A549 (cell line): ENCODE results near the gene SNTB2. TPM values are rescaled to one million over a fixed set of nuclear protein-coding genes. Genes with fewer than 3 reads are reported as not detected.

Experiments
- ATAC-seq, 2 experiments: fragments of 200-7000 bp in 1 of 2; fragments of >200 bp in 1 of 2; cut with Nextera tagmentation in 1 of 2; cut with Tn5 transposase in 1 of 2; 3 replicates each; pipeline versions ENCODE4 v1.8.0 to v1.9.1; 2018 to 2020; ENCODE audit warnings: mild to moderate bottlenecking in 1 of 2, moderate library complexity in 1 of 2
- CTCF ChIA-PET: fragments of 300-600 bp; sonication (Branson Sonifier 250); formaldehyde crosslinking; extraction: SDS; loops from one replicate; lab custom pipeline; 2021; ENCODE audit warnings: antibody characterized with exemption, inconsistent platforms; lab: Yijun Ruan, JAX
- POLR2A ChIA-PET: fragments of 350-600 bp; formaldehyde crosslinking; extraction: SDS; loops from one replicate; lab custom pipeline; 2021; ENCODE audit warnings: antibody characterized with exemption, inconsistent platforms; lab: Yijun Ruan, JAX
- DNase-seq, 2 experiments: peaks; one replicate each; pipeline versions ENCODE4 v3.0.0 to v3.0.0-alpha.2; 2011 to 2016; ENCODE audit warnings: low read depth in 1 of 2, low spot score in 1 of 2
- FAIRE-seq: peaks from 2 replicates; lab custom pipeline; 2011; peaks lifted over from hg19 to GRCh38; lab: Jason Lieb, UNC
- H3K27ac ChIP-seq, 2 experiments: fragments of >200 bp; sonication (Bioruptor Twin); formaldehyde crosslinking; 3 replicates each; pipeline ENCODE4 v1.5.1; 2016 to 2017
- H3K4me1 ChIP-seq: fragments of >200 bp; sonication (Bioruptor Twin); formaldehyde crosslinking; 3 replicates; pipeline ENCODE4 v1.6.1; 2016
- H3K4me2 ChIP-seq: fragments of >200 bp; sonication (Bioruptor Twin); formaldehyde crosslinking; 3 replicates; pipeline ENCODE4 v1.6.1; 2016
- H3K4me3 ChIP-seq: fragments of >200 bp; sonication (Bioruptor Twin); formaldehyde crosslinking; 3 replicates; pipeline ENCODE4 v1.5.1; 2016
- H3K9me3 ChIP-seq: fragments of >200 bp; sonication (Bioruptor Twin); formaldehyde crosslinking; 3 replicates; pipeline ENCODE4 v1.6.1; 2016
- CEBPB ChIP-seq, 2 experiments: fragments of >200 bp in 1 of 2; sonication (Bioruptor Twin) in 1 of 2; formaldehyde crosslinking in 1 of 2; IDR thresholded peaks; 2 replicates each; pipeline ENCODE4 v1.6.1; 2012 to 2016
- CHD2 ChIP-seq: fragments of 150-350 bp; IDR thresholded peaks from 2 replicates; pipeline ENCODE4 v1.6.1; 2014; ENCODE audit warnings: low read length; ENCODE audit not compliant: partially characterized antibody
- EHMT2 ChIP-seq: fragments of 200-600 bp; sonication (generic); IDR thresholded peaks from 2 replicates; pipeline ENCODE4 v1.6.1; 2016; ENCODE audit warnings: antibody characterized with exemption, low read depth, mild to moderate bottlenecking, moderate library complexity
- EP300 ChIP-seq, 2 experiments: fragments of >200 bp; sonication (Bioruptor Twin); formaldehyde crosslinking; IDR thresholded peaks; 2 replicates in 1 of 2; 3 replicates in 1 of 2; pipeline ENCODE4 v1.6.1; 2016 to 2017
- ESRRA ChIP-seq: fragments of 150-350 bp; IDR thresholded peaks from 2 replicates; pipeline ENCODE4 v1.6.1; 2014; ENCODE audit warnings: mild to moderate bottlenecking, low read length, borderline replicate concordance
- FOSB ChIP-seq: fragments of 250-450 bp; sonication (Bioruptor Pico); IDR thresholded peaks from 2 replicates; pipeline ENCODE4 v1.5.0; 2020; ENCODE audit warnings: mild to moderate bottlenecking, moderate library complexity
- FOXS1 ChIP-seq: fragments of 250-450 bp; sonication (Bioruptor Pico); IDR thresholded peaks from 2 replicates; pipeline ENCODE4 v1.5.0; 2020; ENCODE audit warnings: mild to moderate bottlenecking, moderate library complexity
- JUNB ChIP-seq: fragments of >200 bp; sonication (Bioruptor Twin); formaldehyde crosslinking; IDR thresholded peaks from 2 replicates; pipeline ENCODE4 v1.6.1; 2016
- MAFK ChIP-seq: fragments of 450-650 bp; IDR thresholded peaks from 2 replicates; pipeline ENCODE4 v1.6.1; 2014; ENCODE audit not compliant: partially characterized antibody
- MAZ ChIP-seq: fragments of 150-350 bp; IDR thresholded peaks from 2 replicates; pipeline ENCODE4 v1.6.1; 2014; ENCODE audit warnings: antibody characterized with exemption, low read depth, low read length, borderline replicate concordance
- MYC ChIP-seq: IDR thresholded peaks from 2 replicates; pipeline ENCODE4 v1.6.1; 2012; ENCODE audit warnings: mild to moderate bottlenecking, inconsistent platforms, low read length, improper control_type of control experiment, borderline replicate concordance
- NPAS2 ChIP-seq: fragments of 250-450 bp; sonication (Bioruptor Pico); IDR thresholded peaks from 2 replicates; pipeline ENCODE4 v1.8.0; 2022; ENCODE audit warnings: mild to moderate bottlenecking, moderate library complexity, borderline replicate concordance
- PHF8 ChIP-seq: fragments of 200-600 bp; sonication (generic); IDR thresholded peaks from 2 replicates; pipeline ENCODE4 v1.6.1; 2016; ENCODE audit warnings: low read depth, mild to moderate bottlenecking, antibody characterized with exemption, moderate library complexity, borderline replicate concordance
- RFX5 ChIP-seq: fragments of 450-650 bp; IDR thresholded peaks from 2 replicates; pipeline ENCODE4 v1.7.1; 2014; ENCODE audit warnings: antibody characterized with exemption, mild to moderate bottlenecking, moderate library complexity
- RNF2 ChIP-seq: fragments of 200-600 bp; sonication (generic); IDR thresholded peaks from 2 replicates; pipeline ENCODE4 v1.6.1; 2016; ENCODE audit warnings: low read depth, mild to moderate bottlenecking, antibody characterized with exemption, moderate library complexity, borderline replicate concordance
- SMC3 ChIP-seq: fragments of >200 bp; sonication (Bioruptor Twin); formaldehyde crosslinking; IDR thresholded peaks from 3 replicates; pipeline ENCODE4 v1.6.1; 2018; ENCODE audit warnings: inconsistent platforms
- TFCP2L1 ChIP-seq: fragments of 250-450 bp; sonication (Bioruptor Pico); IDR thresholded peaks from 2 replicates; pipeline ENCODE4 v1.5.0; 2021; ENCODE audit warnings: mild to moderate bottlenecking
- TP53 ChIP-seq: fragments of 250-450 bp; sonication (Bioruptor Pico); IDR thresholded peaks from 2 replicates; pipeline ENCODE4 v1.5.0; 2021; ENCODE audit warnings: mild to moderate bottlenecking, moderate library complexity
- ZNF302 ChIP-seq: fragments of 250-450 bp; sonication (Bioruptor Pico); IDR thresholded peaks from 2 replicates; pipeline ENCODE4 v1.9.0; 2021; ENCODE audit warnings: inconsistent platforms, mild to moderate bottlenecking, moderate library complexity
- ZSCAN20 ChIP-seq: fragments of 250-450 bp; sonication (Bioruptor Pico); IDR thresholded peaks from 2 replicates; pipeline ENCODE4 v1.8.0; 2022; ENCODE audit warnings: mild to moderate bottlenecking, moderate library complexity
- WGBS: methylation state at CpG from one replicate; pipeline ENCODE4 v1.1.6; 2017; ENCODE audit errors: missing lambda C conversion rate; 5-methylcytosine and 5-hydroxymethylcytosine counted together
- polyA plus RNA-seq, 4 experiments: library from polyadenylated mRNA; depleted of rRNA in 3 of 4; stranded (reverse); fragments of >200 nt; fragmentation: RNase III in 1 of 4; extraction: RNeasy Plus Mini Kit Qiagen cat#74134 plus additional on column Dnase treatment in 1 of 4; gene quantifications; 2 replicates in 3 of 4; 3 replicates in 1 of 4; pipeline ENCODE4 v1.2.3, GENCODE V29; 2011 to 2017
- TF ChIP-seq, protein P1 (sequence below): fragments of 200-600 bp; sonication (generic); IDR thresholded peaks from 2 replicates; pipeline ENCODE4 v1.6.1; 2016; ENCODE audit warnings: antibody characterized with exemption, mild to moderate bottlenecking, moderate library complexity
- TF ChIP-seq, protein P2 (sequence below): IDR thresholded peaks from 2 replicates; pipeline ENCODE4 v1.6.1; 2012; ENCODE audit warnings: low read depth, borderline replicate concordance
- TF ChIP-seq, protein P3 (sequence below): fragments of >200 bp; sonication (Bioruptor Twin); formaldehyde crosslinking; IDR thresholded peaks from 3 replicates; pipeline ENCODE4 v1.5.1; 2016
- TF ChIP-seq, protein P4 (sequence below): fragments of 250-450 bp; sonication (Bioruptor Pico); IDR thresholded peaks from 2 replicates; pipeline ENCODE4 v1.5.0; 2021; ENCODE audit warnings: mild to moderate bottlenecking, moderate library complexity, borderline replicate concordance

The SNTB2 gene
- polyA plus RNA-seq, 2 of the 4 experiments (the other 2 are of a cell fraction), result 7.8 to 20.8 TPM

DNA sequence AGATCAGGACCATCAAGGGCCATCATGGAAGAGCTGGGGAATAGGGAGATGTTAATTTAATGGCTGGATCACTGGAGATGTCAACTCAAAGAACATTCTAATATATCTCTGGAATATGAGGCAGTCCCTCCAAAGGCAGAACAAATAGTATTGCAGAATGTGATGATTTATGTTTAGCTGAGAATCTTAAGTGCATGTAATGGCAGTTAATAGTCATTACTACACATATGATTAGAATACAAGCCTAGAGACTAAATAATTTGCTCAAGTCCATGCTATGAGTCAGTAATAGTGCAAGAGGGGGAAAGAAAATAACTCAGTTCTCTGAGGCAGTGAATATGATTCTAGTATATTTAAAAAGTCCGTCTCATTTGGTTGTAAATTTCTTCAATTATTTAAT lies 32.3 kb downstream of the SNTB2 start:
- H3K4me3 ChIP-seq, result no peak overlapping the region
- TF ChIP-seq NPAS2, result no peak
- no peak for TF ChIP-seq TFCP2L1
- no peak for TF ChIP-seq FOSB
- ATAC-seq, result no peak
- no peak for DNase-seq
- peaks cover 67% of the 10 kb centered on the region for H3K4me1 ChIP-seq
- ChIA-PET POLR2A (no interaction called here), CTCF (interaction anchor here (1.5 kb wide), 1 partner anchor 68 kb away, joined by 4 read pairs; no protein-coding TSS in a partner anchor)
- no peaks in the 10 kb centered on the region for H3K9me3 ChIP-seq
- 95% methylated on average over 1 of the region's 1 CpG for WGBS
- H3K27ac ChIP-seq, result peak overlapping the region; percentile 21 to 83; a peak in 4 of 6 replicates
- no peak for FAIRE-seq
- H3K4me2 ChIP-seq, result peak overlapping the region; percentile 63; the same call in 2 of the 3 replicates

DNA sequence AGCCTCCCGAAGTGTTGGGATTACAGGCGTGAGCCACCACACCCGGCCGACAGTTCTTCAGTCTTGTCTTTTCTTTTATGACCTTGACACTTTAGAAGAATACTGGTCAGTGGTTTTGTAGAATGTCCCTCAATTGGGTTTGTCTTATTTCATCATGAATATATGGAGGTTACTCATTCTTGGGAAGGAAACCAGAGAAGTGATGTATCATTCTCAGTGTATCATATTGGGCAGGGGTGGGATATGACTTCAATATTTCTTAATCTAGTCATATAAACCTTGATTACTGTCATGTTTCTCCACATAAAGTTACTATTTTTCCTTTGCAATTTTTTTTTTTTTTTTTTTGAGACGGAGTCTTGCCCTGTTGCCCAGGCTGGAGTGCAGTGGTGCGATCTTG lies 36.9 kb downstream of the SNTB2 start:
- no peak overlapping the region for H3K4me2 ChIP-seq
- CTCF ChIA-PET, result no interaction called here
- DNase-seq (no peak), ATAC-seq (no peak)
- 94% methylated on average over 6 of the region's 6 CpGs for whole genome bisulfite sequencing
- no peak for TF ChIP-seq ESRRA
- TF ChIP-seq, protein P1, sequence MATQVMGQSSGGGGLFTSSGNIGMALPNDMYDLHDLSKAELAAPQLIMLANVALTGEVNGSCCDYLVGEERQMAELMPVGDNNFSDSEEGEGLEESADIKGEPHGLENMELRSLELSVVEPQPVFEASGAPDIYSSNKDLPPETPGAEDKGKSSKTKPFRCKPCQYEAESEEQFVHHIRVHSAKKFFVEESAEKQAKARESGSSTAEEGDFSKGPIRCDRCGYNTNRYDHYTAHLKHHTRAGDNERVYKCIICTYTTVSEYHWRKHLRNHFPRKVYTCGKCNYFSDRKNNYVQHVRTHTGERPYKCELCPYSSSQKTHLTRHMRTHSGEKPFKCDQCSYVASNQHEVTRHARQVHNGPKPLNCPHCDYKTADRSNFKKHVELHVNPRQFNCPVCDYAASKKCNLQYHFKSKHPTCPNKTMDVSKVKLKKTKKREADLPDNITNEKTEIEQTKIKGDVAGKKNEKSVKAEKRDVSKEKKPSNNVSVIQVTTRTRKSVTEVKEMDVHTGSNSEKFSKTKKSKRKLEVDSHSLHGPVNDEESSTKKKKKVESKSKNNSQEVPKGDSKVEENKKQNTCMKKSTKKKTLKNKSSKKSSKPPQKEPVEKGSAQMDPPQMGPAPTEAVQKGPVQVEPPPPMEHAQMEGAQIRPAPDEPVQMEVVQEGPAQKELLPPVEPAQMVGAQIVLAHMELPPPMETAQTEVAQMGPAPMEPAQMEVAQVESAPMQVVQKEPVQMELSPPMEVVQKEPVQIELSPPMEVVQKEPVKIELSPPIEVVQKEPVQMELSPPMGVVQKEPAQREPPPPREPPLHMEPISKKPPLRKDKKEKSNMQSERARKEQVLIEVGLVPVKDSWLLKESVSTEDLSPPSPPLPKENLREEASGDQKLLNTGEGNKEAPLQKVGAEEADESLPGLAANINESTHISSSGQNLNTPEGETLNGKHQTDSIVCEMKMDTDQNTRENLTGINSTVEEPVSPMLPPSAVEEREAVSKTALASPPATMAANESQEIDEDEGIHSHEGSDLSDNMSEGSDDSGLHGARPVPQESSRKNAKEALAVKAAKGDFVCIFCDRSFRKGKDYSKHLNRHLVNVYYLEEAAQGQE, result no peak
- TF ChIP-seq MAFK, result no peak
- TF ChIP-seq RFX5, result no peak
- TF ChIP-seq, protein P2, sequence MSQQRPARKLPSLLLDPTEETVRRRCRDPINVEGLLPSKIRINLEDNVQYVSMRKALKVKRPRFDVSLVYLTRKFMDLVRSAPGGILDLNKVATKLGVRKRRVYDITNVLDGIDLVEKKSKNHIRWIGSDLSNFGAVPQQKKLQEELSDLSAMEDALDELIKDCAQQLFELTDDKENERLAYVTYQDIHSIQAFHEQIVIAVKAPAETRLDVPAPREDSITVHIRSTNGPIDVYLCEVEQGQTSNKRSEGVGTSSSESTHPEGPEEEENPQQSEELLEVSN, result no peak
- TF ChIP-seq EHMT2, result no peak
- TF ChIP-seq, protein P3, sequence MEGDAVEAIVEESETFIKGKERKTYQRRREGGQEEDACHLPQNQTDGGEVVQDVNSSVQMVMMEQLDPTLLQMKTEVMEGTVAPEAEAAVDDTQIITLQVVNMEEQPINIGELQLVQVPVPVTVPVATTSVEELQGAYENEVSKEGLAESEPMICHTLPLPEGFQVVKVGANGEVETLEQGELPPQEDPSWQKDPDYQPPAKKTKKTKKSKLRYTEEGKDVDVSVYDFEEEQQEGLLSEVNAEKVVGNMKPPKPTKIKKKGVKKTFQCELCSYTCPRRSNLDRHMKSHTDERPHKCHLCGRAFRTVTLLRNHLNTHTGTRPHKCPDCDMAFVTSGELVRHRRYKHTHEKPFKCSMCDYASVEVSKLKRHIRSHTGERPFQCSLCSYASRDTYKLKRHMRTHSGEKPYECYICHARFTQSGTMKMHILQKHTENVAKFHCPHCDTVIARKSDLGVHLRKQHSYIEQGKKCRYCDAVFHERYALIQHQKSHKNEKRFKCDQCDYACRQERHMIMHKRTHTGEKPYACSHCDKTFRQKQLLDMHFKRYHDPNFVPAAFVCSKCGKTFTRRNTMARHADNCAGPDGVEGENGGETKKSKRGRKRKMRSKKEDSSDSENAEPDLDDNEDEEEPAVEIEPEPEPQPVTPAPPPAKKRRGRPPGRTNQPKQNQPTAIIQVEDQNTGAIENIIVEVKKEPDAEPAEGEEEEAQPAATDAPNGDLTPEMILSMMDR, result no peak
- no peak for TF ChIP-seq RNF2
- TF ChIP-seq, all 56 proteins: peak for 0
- Histone ChIP-seq H3K4me3 (no peak overlapping the region), H3K9me3 (no peaks in the 10 kb centered on the region), H3K4me1 (peaks cover 30% of the 10 kb centered on the region), H3K27ac (no peak overlapping the region)
- no peak for FAIRE-seq
- POLR2A ChIA-PET, result no interaction called here

DNA sequence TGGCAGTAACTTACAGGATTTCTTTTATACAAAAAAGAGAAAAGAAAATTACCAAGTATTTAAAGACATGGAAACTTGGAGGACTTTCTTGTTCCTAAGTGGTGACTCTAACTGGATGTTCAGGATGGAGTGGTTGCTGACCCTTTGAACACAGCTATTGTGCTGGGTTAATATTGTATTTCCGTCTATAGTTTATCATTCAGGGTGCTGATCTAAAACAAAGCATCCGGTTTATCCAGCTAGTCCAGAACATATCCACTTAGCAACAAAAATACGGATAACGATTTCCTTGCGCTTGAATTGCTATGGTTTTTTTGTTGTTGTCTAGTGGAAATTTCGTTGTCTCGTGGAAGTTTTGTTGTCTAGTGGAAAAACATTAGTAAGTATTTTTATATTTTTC lies 38.2 kb downstream of the SNTB2 start:
- H3K9me3 ChIP-seq, result no peaks in the 10 kb centered on the region
- no peak overlapping the region for H3K4me3 ChIP-seq
- 93% methylated on average over 7 of the region's 7 CpGs for WGBS
- POLR2A ChIA-PET, result no interaction called here
- no peak for ATAC-seq
- no peak overlapping the region for H3K27ac ChIP-seq
- no peak overlapping the region for H3K4me2 ChIP-seq
- no peak for DNase-seq
- no peak for TF ChIP-seq PHF8
- no peak for TF ChIP-seq FOSB
- TF ChIP-seq MAZ, result no peak
- TF ChIP-seq CEBPB (IDR thresholded peaks at IDR 0.05), result no peak
- no peak for TF ChIP-seq JUNB
- no peak for TF ChIP-seq CHD2
- no peak for TF ChIP-seq ZSCAN20 (CRISPR knock-in tag)
- TF ChIP-seq TP53 (CRISPR knock-in tag), result no peak
- no peak for TF ChIP-seq MYC
- TF ChIP-seq MAFK, result no peak
- TF ChIP-seq FOXS1, result no peak
- no peak for TF ChIP-seq RNF2
- TF ChIP-seq ZNF302 (CRISPR knock-in tag), result no peak
- no peak for TF ChIP-seq ESRRA
- TF ChIP-seq EP300 (IDR thresholded peaks at IDR 0.05), result no peak
- TF ChIP-seq SMC3, result no peak
- no peak for TF ChIP-seq TFCP2L1
- TF ChIP-seq, protein P4, sequence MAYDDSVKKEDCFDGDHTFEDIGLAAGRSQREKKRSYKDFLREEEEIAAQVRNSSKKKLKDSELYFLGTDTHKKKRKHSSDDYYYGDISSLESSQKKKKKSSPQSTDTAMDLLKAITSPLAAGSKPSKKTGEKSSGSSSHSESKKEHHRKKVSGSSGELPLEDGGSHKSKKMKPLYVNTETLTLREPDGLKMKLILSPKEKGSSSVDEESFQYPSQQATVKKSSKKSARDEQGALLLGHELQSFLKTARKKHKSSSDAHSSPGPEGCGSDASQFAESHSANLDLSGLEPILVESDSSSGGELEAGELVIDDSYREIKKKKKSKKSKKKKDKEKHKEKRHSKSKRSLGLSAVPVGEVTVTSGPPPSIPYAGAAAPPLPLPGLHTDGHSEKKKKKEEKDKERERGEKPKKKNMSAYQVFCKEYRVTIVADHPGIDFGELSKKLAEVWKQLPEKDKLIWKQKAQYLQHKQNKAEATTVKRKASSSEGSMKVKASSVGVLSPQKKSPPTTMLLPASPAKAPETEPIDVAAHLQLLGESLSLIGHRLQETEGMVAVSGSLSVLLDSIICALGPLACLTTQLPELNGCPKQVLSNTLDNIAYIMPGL, result no peak
- CTCF ChIA-PET, result interaction anchor here (1.3 kb wide), 2 partner anchors 9 to 95 kb away, joined by 3 read pairs; no protein-coding TSS in a partner anchor
- no peak for FAIRE-seq
- H3K4me1 ChIP-seq, result peaks cover 23% of the 10 kb centered on the region
